AG04449 (cell line): Measurements from ENCODE around the gene BLOC1S4.

Source experiments
- CTCF ChIA-PET: fragments of 350-600 bp; formaldehyde crosslinking; extraction: SDS; loops from one replicate; lab custom pipeline; 2021; ENCODE audit warnings: antibody characterized with exemption; lab: Yijun Ruan, JAX
- POLR2A ChIA-PET: fragments of 400-600, 350-600 bp; formaldehyde crosslinking; extraction: SDS; loops from one replicate; lab custom pipeline; 2020; ENCODE audit warnings: antibody characterized with exemption, inconsistent platforms; lab: Yijun Ruan, JAX
- DNase-seq: peaks from one replicate; pipeline ENCODE4 v3.0.0-alpha.2; 2010; ENCODE audit warnings: low read depth, low spot score
- H3K4me3 ChIP-seq: 2 replicates; pipeline ENCODE4 v1.5.1; 2011; ENCODE audit warnings: low read depth, mild to moderate bottlenecking, control low read depth, low read length
- TF ChIP-seq, protein P1 (sequence below): IDR thresholded peaks from one replicate; pipeline ENCODE4 v1.5.1; 2011; ENCODE audit warnings: mild to moderate bottlenecking, moderate library complexity, low read length, control low read depth, inconsistent platforms; ENCODE audit not compliant: insufficient read depth; ENCODE audit errors: missing control alignments

Gene BLOC1S4

DNA sequence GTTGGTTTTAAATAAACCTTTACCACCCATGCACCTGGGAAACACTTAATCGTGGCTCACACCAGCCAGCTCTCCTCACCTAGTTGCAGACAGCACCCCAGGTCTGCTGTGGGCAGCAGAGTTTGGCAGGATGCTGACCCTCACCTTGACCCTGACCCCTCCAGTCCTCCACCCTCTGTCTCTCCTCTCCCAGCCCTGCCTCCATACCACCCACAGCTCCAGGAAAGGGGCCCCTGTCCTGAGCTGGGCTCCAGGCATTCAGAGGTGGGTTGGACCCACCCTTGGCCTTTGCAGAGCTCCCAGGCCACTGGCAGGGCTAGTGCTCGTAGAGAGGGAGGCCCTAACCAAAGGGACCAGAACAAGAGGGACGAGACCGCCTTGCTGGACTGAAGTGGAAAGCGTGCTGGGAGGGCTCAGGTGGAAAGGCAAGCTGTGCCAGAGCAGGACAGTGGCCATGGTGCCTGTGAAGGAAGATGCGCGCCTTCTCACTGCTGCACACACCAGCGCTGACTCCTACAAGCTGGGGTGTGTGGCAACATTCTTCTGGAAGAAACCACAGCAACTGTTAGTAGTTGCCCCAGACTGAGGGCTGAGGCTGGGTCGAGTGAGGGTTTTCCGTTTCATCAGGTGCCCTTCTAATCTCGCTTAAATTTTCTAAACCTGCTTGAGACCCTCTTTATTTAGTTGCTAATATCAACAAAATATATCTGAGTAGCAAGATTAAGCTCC lies 32.9 kb upstream of the BLOC1S4 start:
- no peak overlapping the region for H3K4me3 ChIP-seq
- POLR2A ChIA-PET, result no interaction called here
- no peak for DNase-seq
- CTCF ChIA-PET, result interaction anchor here (1.4 to 2.4 kb wide), 2 partner anchors 8 to 388 kb away, joined by 3 to 8 read pairs; no protein-coding TSS in a partner anchor
- TF ChIP-seq, protein P1, sequence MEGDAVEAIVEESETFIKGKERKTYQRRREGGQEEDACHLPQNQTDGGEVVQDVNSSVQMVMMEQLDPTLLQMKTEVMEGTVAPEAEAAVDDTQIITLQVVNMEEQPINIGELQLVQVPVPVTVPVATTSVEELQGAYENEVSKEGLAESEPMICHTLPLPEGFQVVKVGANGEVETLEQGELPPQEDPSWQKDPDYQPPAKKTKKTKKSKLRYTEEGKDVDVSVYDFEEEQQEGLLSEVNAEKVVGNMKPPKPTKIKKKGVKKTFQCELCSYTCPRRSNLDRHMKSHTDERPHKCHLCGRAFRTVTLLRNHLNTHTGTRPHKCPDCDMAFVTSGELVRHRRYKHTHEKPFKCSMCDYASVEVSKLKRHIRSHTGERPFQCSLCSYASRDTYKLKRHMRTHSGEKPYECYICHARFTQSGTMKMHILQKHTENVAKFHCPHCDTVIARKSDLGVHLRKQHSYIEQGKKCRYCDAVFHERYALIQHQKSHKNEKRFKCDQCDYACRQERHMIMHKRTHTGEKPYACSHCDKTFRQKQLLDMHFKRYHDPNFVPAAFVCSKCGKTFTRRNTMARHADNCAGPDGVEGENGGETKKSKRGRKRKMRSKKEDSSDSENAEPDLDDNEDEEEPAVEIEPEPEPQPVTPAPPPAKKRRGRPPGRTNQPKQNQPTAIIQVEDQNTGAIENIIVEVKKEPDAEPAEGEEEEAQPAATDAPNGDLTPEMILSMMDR, result no peak

DNA sequence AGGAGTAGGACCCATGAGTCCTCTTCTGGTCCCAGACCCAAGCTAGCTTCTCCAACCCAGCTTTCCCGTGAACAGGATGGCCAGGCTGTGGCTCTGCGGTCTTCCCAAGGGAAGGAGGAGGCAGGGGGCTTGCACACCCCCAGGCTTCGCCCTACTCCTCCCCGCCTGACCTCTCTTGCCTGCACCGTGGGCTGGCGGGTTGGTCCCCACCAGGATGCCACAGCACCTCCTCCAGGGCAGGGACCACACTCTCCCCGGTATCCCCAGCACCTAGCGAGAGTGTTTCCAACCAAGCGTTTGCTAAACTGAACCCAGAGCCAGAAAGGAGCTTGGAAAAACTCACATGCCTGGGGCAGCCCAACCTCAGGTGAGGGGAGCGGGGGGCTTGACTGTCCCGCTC lies 31.3 kb upstream of the BLOC1S4 start:
- H3K4me3 ChIP-seq, result no peak overlapping the region
- POLR2A ChIA-PET, result no interaction called here
- no peak for DNase-seq
- CTCF ChIA-PET, result interaction anchor here (2.4 kb wide), 1 partner anchor 9 kb away, joined by 8 read pairs; no protein-coding TSS in a partner anchor
- TF ChIP-seq, protein P1, result no peak

DNA sequence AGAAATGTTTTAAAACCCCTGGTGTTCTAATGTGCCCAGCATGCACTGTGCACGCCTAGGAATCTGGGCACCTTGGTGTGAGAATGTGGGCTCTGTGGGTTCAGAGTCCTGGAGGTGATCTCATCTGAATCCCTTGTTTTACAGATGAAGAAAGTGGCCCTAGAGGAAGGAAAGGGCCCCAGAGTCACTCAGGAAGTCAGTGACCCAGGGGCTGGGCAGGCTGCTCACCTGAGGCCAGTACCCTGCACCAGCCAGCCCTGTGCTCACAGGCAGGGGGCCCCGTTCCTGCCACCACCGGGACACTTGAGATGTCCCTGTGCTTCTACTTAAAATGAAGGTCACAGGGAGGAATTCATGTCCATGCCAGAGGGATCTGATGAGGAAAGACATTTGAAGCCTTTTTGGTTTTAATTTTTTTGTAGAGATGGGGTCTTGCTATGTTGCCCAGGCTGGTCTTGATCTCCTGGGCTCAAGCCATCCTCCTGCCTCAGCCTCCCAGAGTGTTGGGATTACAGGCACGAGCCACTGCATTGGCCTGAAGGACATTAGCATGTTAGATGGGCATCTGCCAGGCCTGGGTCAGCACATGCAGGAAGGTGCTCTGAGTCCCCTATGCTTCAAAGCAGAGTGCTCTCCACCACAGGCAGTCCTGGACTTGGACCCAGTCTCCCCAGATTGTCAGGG lies 29.7 kb upstream of the BLOC1S4 start:
- ChIA-PET CTCF (interaction anchor here (0.9 kb wide), 1 partner anchor 20 kb away, joined by 3 read pairs; no protein-coding TSS in a partner anchor), POLR2A (no interaction called here)
- DNase-seq, result no peak
- no peak overlapping the region for H3K4me3 ChIP-seq
- TF ChIP-seq, protein P1, result no peak

DNA sequence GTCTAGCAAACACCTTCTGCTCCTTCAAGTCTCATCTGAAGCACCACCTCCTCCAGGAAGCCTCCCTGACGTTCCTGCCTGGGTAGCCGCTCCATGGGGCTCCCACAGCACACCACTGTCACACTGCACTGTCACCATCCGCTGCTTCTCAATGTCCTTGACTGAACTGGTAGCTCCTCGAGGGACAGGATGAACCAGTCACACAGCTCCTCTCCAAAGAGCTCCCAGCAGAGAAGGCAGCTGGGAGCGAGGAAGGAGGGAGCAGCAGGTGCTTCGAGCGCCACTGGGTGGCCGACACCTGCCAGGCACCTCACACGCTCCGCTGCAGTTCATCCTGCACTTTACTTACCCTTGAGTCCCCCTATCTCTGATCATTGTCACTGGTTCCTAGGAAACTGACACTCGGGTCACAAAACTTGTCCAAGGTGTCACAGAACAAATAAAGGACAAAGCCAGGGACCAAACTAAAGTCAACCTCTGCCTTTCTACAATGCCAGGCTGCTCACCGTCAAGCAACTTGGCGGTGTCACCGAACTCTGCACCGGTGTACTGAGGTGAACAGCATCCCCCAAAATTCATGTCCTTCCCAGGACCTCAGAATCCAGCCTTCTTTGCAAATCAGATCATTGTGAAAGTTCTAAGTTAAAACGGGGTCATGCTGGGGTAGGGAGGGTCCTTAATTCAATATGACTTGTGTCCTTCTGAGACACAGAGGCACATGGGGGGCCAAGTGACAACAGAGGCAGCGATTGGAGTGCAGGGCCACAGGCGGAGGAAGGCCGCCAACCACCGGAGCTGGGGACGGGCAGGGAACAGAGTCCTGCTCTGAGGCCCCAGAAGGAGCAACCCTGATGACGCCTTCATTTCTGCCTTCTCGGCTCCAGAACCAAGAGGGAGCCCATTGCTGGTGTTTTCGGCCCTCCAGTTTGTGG lies 27.8 kb upstream of the BLOC1S4 start:
- ChIA-PET CTCF (interaction anchor here (1.2 to 1.3 kb wide), 2 partner anchors 13 to 19 kb away, joined by 3 to 4 read pairs; no protein-coding TSS in a partner anchor), POLR2A (interaction anchor here (1.0 kb wide), 1 partner anchor 14 kb away, joined by 3 read pairs; a partner anchor contains a TSS)
- TF ChIP-seq, protein P1, result no peak
- no peak for DNase-seq
- no peak overlapping the region for H3K4me3 ChIP-seq

DNA sequence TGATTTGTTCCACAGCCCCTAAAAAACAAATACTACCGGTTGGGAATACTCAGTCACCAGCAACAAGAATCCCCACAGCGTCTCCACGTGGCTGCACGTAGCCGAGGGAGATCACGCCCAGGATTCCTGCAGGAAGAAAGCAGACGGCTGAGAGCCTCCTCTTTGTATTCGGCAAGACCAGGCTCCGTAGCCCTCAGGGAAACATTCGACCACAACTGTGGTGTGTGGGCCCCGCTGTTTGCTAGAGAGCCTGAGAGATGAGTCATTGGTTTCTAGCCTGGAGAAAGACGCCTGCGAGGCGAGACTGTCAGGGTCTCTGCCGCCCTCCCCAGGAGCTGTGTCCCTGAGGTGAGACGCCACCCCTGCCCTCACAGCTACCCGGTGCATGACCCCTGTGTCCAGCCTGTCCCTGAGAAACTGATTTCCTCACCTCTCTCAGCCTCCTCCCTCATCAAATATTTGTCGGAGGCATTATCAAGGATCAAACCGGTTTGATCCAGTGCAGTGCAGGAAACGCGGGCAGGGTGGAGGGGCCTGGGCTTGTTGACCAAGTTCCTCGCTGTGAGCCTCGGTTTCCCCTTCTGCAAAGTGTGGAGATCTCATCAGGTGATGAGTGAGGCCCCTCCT lies 27.0 kb upstream of the BLOC1S4 start:
- TF ChIP-seq, protein P1, result peak; percentile 28
- POLR2A ChIA-PET, result interaction anchor here (0.6 to 1.0 kb wide), 2 partner anchors 15 to 47 kb away, joined by 3 read pairs; a partner anchor contains a TSS
- DNase-seq, result peak; percentile 58
- H3K4me3 ChIP-seq, result peak overlapping the region; percentile 12
- CTCF ChIA-PET, result interaction anchor here (1.2 to 1.3 kb wide), 3 partner anchors 14 to 21 kb away, joined by 3 to 4 read pairs (median 3); partner anchors contain the start of gene MRFAP1L1
